Mesendoderm (in vitro differentiated cells): ENCODE results near the gene FBXO28.

Experiments used
- DNase-seq: peaks from one replicate; pipeline ENCODE4 v3.0.0; 2013
- H2AK5ac ChIP-seq: 2 replicates; pipeline ENCODE4 v1.6.1; 2013; ENCODE audit warnings: low read length, inconsistent platforms
- H2BK120ac ChIP-seq: 2 replicates; pipeline ENCODE4 v1.6.1; 2013; ENCODE audit warnings: low read depth, mild to moderate bottlenecking, low read length, moderate library complexity, mixed read lengths
- H2BK15ac ChIP-seq: replicated peaks from 2 replicates; pipeline ENCODE4 v1.6.1; 2013; ENCODE audit warnings: low read depth, mild to moderate bottlenecking, moderate library complexity
- H2BK5ac ChIP-seq: 2 replicates; pipeline ENCODE4 v1.6.1; 2013; ENCODE audit warnings: low read length, inconsistent platforms
- H3K18ac ChIP-seq: 2 replicates; pipeline ENCODE4 v1.6.1; 2013; ENCODE audit warnings: mild to moderate bottlenecking, low read length, mixed read lengths
- H3K23ac ChIP-seq: one replicate; pipeline ENCODE4 v1.6.1; 2013; ENCODE audit warnings: low read length
- H3K27ac ChIP-seq: 2 replicates; pipeline ENCODE4 v1.5.1; 2013; ENCODE audit warnings: low read depth, mild to moderate bottlenecking, inconsistent platforms, low read length, moderate library complexity
- H3K27me3 ChIP-seq: 2 replicates; pipeline ENCODE4 v1.6.1; 2013; ENCODE audit warnings: low read length, control low read depth, mild to moderate bottlenecking, inconsistent platforms; ENCODE audit not compliant: insufficient read depth, poor library complexity
- H3K36me3 ChIP-seq: 2 replicates; pipeline ENCODE4 v1.6.1; 2013; ENCODE audit warnings: low read length, inconsistent platforms; ENCODE audit not compliant: control insufficient read depth, insufficient read depth
- H3K4ac ChIP-seq: one replicate; pipeline ENCODE4 v1.6.1; 2013; ENCODE audit warnings: low read depth, mild to moderate bottlenecking, low read length, moderate library complexity
- H3K4me1 ChIP-seq: 2 replicates; pipeline ENCODE4 v1.6.1; 2013; ENCODE audit warnings: low read depth, low read length, inconsistent platforms; ENCODE audit not compliant: control insufficient read depth
- H3K4me2 ChIP-seq: 2 replicates; pipeline ENCODE4 v1.6.1; 2013; ENCODE audit warnings: low read length
- H3K4me3 ChIP-seq: 2 replicates; pipeline ENCODE4 v1.5.1; 2013; ENCODE audit warnings: mild to moderate bottlenecking, low read length
- H3K56ac ChIP-seq: one replicate; pipeline ENCODE4 v1.6.1; 2013; ENCODE audit warnings: low read length
- H3K79me1 ChIP-seq: 2 replicates; pipeline ENCODE4 v1.6.1; 2013; ENCODE audit warnings: low read length, inconsistent platforms
- H3K79me2 ChIP-seq: 2 replicates; pipeline ENCODE4 v1.6.1; 2013; ENCODE audit warnings: mild to moderate bottlenecking, low read length; ENCODE audit not compliant: control insufficient read depth, insufficient read depth
- H3K9ac ChIP-seq: 2 replicates; pipeline ENCODE4 v1.6.1; 2013; ENCODE audit warnings: low read length, inconsistent platforms
- H4K5ac ChIP-seq: one replicate; pipeline ENCODE4 v1.6.1; 2013; ENCODE audit warnings: low read length
- H4K8ac ChIP-seq: one replicate; pipeline ENCODE4 v1.6.1; 2013; ENCODE audit warnings: low read depth, mild to moderate bottlenecking, control low read depth, low read length, moderate library complexity
- WGBS: extraction: QIAGEN DNeasy Blood & Tissue Kit; methylation state at CpG from one replicate; pipeline ENCODE4 v1.1.7; 2013; ENCODE audit warnings: low lambda C conversion rate, missing lambda C conversion rate; ENCODE audit not compliant: insufficient coverage; ENCODE audit errors: extremely low coverage; 5-methylcytosine and 5-hydroxymethylcytosine counted together

FBXO28 gene

GRCh38 chr1:224098007-224098406, 15.9 kb upstream of the FBXO28 start:
- no peaks in the 10 kb centered on the region for H3K27me3 ChIP-seq
- H3K4me1 ChIP-seq, result no peaks in the 10 kb centered on the region
- no peak for DNase-seq
- no peak overlapping the region for H2BK5ac ChIP-seq
- H3K36me3 ChIP-seq, result no peaks in the 10 kb centered on the region
- H2BK15ac ChIP-seq, result no peak overlapping the region
- no peaks in the 10 kb centered on the region for H3K79me2 ChIP-seq
- WGBS, result no CpG with 5 or more reads among the region's 4 CpGs
- no peak overlapping the region for H3K18ac ChIP-seq
- no peak overlapping the region for H3K56ac ChIP-seq
- H3K27ac ChIP-seq, result no peak overlapping the region
- H3K23ac ChIP-seq, result no peak overlapping the region
- H3K79me1 ChIP-seq, result no peaks in the 10 kb centered on the region
- no peak overlapping the region for H2BK120ac ChIP-seq
- no peak overlapping the region for H3K4me3 ChIP-seq
- H4K8ac ChIP-seq, result no peak overlapping the region
- no peak overlapping the region for H4K5ac ChIP-seq
- H3K9ac ChIP-seq, result no peak overlapping the region
- H2AK5ac ChIP-seq, result no peak overlapping the region
- H3K4me2 ChIP-seq, result no peak overlapping the region
- H3K4ac ChIP-seq, result no peak overlapping the region

GRCh38 chr1:224106568-224107281, 7.2 kb upstream of the FBXO28 start:
- Histone ChIP-seq H3K79me2 (no peaks in the 10 kb centered on the region), H3K23ac (no peak overlapping the region), H3K4me1 (no peaks in the 10 kb centered on the region), H4K8ac (no peak overlapping the region), H3K9ac (no peak overlapping the region), H3K4ac (no peak overlapping the region), H3K36me3 (no peaks in the 10 kb centered on the region), H3K27ac (no peak overlapping the region), H3K4me2 (no peak overlapping the region), H3K4me3 (no peak overlapping the region), H3K18ac (peak overlapping the region; percentile 5), H2BK15ac (no peak overlapping the region), H3K56ac (no peak overlapping the region), H3K79me1 (no peaks in the 10 kb centered on the region), H2BK5ac (no peak overlapping the region), H4K5ac (no peak overlapping the region), H2BK120ac (no peak overlapping the region), H2AK5ac (no peak overlapping the region), H3K27me3 (no peaks in the 10 kb centered on the region)
- WGBS, result no CpG with 5 or more reads among the region's 5 CpGs
- peak; percentile 68 for DNase-seq

- DNase-seq, result no peak
Observed at GRCh38 chr1:224107282-224107625, 6.7 kb upstream of the FBXO28 start.

DNA sequence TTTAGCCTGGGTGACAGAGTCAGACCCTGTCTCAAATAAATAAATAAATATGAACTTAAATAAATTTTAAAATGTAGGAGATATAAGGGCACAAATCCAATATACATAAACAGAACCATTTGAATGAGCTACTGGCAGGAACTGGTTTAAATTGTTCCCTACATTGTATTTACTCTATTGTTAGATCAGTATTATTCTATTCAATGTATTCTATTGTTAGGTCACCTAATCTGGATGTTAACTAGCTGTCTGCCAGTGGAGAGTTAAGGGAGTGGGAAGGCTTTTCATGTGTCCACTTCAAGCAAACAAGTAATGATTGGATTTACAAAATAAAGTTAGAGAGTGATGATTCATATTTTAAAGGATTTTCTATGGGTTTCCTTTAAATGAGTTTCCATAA, 4.9 kb upstream of the FBXO28 start:
- Histone ChIP-seq H4K8ac (no peak overlapping the region), H3K36me3 (no peaks in the 10 kb centered on the region), H2BK120ac (no peak overlapping the region), H3K4me3 (no peak overlapping the region), H2AK5ac (no peak overlapping the region), H3K27me3 (no peaks in the 10 kb centered on the region), H3K27ac (no peak overlapping the region), H3K79me1 (no peaks in the 10 kb centered on the region), H3K4me1 (no peaks in the 10 kb centered on the region), H2BK5ac (no peak overlapping the region), H4K5ac (no peak overlapping the region), H3K4ac (no peak overlapping the region), H3K18ac (no peak overlapping the region), H2BK15ac (no peak overlapping the region), H3K23ac (no peak overlapping the region), H3K79me2 (peaks cover under 1% of the 10 kb centered on the region), H3K56ac (no peak overlapping the region), H3K4me2 (no peak overlapping the region), H3K9ac (no peak overlapping the region)
- DNase-seq, result no peak

More at GRCh38 chr1:224107282-224107625, 6.7 kb upstream of the FBXO28 start:
- H4K5ac ChIP-seq, result no peak overlapping the region
- no peak overlapping the region for H3K23ac ChIP-seq
- no peaks in the 10 kb centered on the region for H3K79me2 ChIP-seq
- H3K36me3 ChIP-seq, result no peaks in the 10 kb centered on the region
- no peak overlapping the region for H2BK15ac ChIP-seq
- H2BK5ac ChIP-seq, result no peak overlapping the region
- no peak overlapping the region for H3K4me2 ChIP-seq
- H3K9ac ChIP-seq, result no peak overlapping the region
- H3K27ac ChIP-seq, result no peak overlapping the region
- no peak overlapping the region for H2BK120ac ChIP-seq
- no peaks in the 10 kb centered on the region for H3K27me3 ChIP-seq
- H3K4me3 ChIP-seq, result no peak overlapping the region
- no peak overlapping the region for H3K18ac ChIP-seq
- no peak overlapping the region for H3K56ac ChIP-seq
- no peaks in the 10 kb centered on the region for H3K4me1 ChIP-seq
- H3K4ac ChIP-seq, result no peak overlapping the region
- no peak overlapping the region for H2AK5ac ChIP-seq
- H4K8ac ChIP-seq, result no peak overlapping the region
- no peaks in the 10 kb centered on the region for H3K79me1 ChIP-seq

GRCh38 chr1:224109981-224110380, 3.9 kb upstream of the FBXO28 start:
- Histone ChIP-seq H3K9ac (no peak overlapping the region), H3K27me3 (no peaks in the 10 kb centered on the region), H4K8ac (no peak overlapping the region), H3K4ac (no peak overlapping the region), H3K23ac (no peak overlapping the region), H2BK120ac (no peak overlapping the region), H3K56ac (no peak overlapping the region), H3K18ac (no peak overlapping the region), H4K5ac (no peak overlapping the region), H3K4me3 (no peak overlapping the region), H2BK5ac (no peak overlapping the region), H3K4me2 (no peak overlapping the region), H3K79me2 (peaks cover 10% of the 10 kb centered on the region), H3K36me3 (no peaks in the 10 kb centered on the region), H2BK15ac (no peak overlapping the region), H3K79me1 (no peaks in the 10 kb centered on the region), H3K4me1 (no peaks in the 10 kb centered on the region), H3K27ac (no peak overlapping the region), H2AK5ac (no peak overlapping the region)
- no peak for DNase-seq
- WGBS, result no CpG with 5 or more reads among the region's 1 CpG

DNA sequence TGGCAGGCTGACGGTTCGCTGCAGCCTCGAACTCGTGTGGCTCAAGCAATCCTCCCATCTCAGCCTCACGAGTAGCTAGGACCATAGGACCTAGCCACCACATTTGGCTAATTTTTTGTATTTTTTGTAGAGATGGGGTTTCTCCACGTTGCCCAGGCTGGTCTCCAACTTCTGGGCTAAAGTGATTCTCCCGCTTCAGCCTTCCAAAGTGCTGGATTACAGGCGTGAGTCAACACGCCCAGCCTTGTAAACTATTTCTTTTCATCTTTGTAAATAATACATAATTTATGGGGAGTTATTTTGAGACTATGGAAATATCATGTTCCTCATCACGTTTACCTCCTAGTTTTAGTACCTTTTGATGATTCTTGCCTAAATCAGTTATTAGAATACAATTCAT, 906 bp upstream of the FBXO28 start:
- Histone ChIP-seq H2BK15ac (no peak overlapping the region), H3K27ac (no peak overlapping the region), H3K4ac (no peak overlapping the region), H2BK5ac (no peak overlapping the region), H3K4me3 (no peak overlapping the region), H2BK120ac (no peak overlapping the region), H3K79me2 (peaks cover 32% of the 10 kb centered on the region), H3K9ac (no peak overlapping the region), H3K79me1 (no peaks in the 10 kb centered on the region), H3K27me3 (no peaks in the 10 kb centered on the region), H3K18ac (no peak overlapping the region), H3K56ac (no peak overlapping the region), H3K4me2 (no peak overlapping the region), H3K23ac (no peak overlapping the region), H3K36me3 (no peaks in the 10 kb centered on the region), H2AK5ac (no peak overlapping the region), H3K4me1 (no peaks in the 10 kb centered on the region), H4K8ac (no peak overlapping the region), H4K5ac (no peak overlapping the region)
- no peak for DNase-seq
- no CpG with 5 or more reads among the region's 10 CpGs for WGBS
